GM10847 (cell line): ENCODE measurements around the gene ZSCAN12.

Experiments used
- POLR2A ChIP-seq: IDR thresholded peaks from 2 replicates; pipeline ENCODE4 v1.6.1; 2011; ENCODE audit not compliant: insufficient read length; ENCODE audit errors: extremely low read depth

The ZSCAN12 gene

GRCh38 chr6:28402197-28402596 lies 2.6 kb upstream of the ZSCAN12 start:
- no peak for TF ChIP-seq POLR2A

GRCh38 chr6:28401172-28401571 lies 1.6 kb upstream of the ZSCAN12 start:
- no peak for TF ChIP-seq POLR2A

- TF ChIP-seq POLR2A = no peak
Observed at GRCh38 chr6:28400122-28400451, 540 bp upstream of the ZSCAN12 start.

- no peak for TF ChIP-seq POLR2A
Observed at GRCh38 chr6:28395918-28396317, 3.6 kb downstream of the ZSCAN12 start.

GRCh38 chr6:28393912-28394662 lies 5.5 kb downstream of the ZSCAN12 start:
- no peak for TF ChIP-seq POLR2A

- no peak for TF ChIP-seq POLR2A
Observed at GRCh38 chr6:28390688-28391087, 8.9 kb downstream of the ZSCAN12 start.

- TF ChIP-seq POLR2A = no peak
Observed at GRCh38 chr6:28384143-28384533, 15.4 kb downstream of the ZSCAN12 start.

GRCh38 chr6:28383235-28384142 lies 16.1 kb downstream of the ZSCAN12 start:
- no peak for TF ChIP-seq POLR2A

- TF ChIP-seq POLR2A = no peak
Observed at GRCh38 chr6:28380381-28380780, 19.2 kb downstream of the ZSCAN12 start.

- no peak for TF ChIP-seq POLR2A
Observed at GRCh38 chr6:28378644-28379043, 20.9 kb downstream of the ZSCAN12 start.

- TF ChIP-seq POLR2A = no peak
Observed at GRCh38 chr6:28377879-28378278, 21.7 kb downstream of the ZSCAN12 start.

GRCh38 chr6:28373925-28374324 lies 25.6 kb downstream of the ZSCAN12 start:
- TF ChIP-seq POLR2A = no peak

- no peak for TF ChIP-seq POLR2A
Observed at GRCh38 chr6:28371706-28372451, 27.7 kb downstream of the ZSCAN12 start.

GRCh38 chr6:28371280-28371679 lies 28.3 kb downstream of the ZSCAN12 start:
- TF ChIP-seq POLR2A = no peak

- no peak for TF ChIP-seq POLR2A
Observed at GRCh38 chr6:28370440-28370839, 29.1 kb downstream of the ZSCAN12 start.

GRCh38 chr6:28369463-28369862 lies 30.1 kb downstream of the ZSCAN12 start:
- TF ChIP-seq POLR2A = no peak
